Measurements from ENCODE around the gene POTEJ.
"Not testable (repeated sequence)": the region's sequence is repeated elsewhere in the genome, so short reads cannot be mapped to it uniquely, and the experiment has no call there.

POTEJ gene

DNA sequence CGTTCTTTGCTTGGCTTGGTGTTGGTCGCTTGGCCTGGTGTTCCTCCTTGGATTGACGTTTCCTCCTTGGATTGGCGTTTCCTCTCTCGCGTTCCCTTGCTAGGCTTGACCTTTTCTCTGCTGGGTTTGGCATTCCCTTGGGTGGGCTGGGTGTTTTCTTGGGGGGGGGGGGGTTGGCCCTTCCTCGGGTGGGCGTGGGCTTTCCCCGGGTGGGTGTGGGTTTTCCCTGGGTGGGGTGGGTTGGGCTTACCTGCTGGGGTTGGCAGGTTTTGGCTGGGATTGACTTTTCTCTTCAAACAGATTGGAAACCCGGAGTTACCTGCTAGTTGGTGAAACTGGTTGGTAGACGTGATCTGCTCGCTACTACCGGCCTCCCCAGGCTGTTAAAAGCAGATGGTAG, at the start of gene POTEJ:
Gene POTEJ (plus strand): TSS at position 301 of the 400 bp plus-strand sequence. CDS start 93 bp downstream, at position 394.
- not testable (repeated sequence) for DNase-seq

DNA sequence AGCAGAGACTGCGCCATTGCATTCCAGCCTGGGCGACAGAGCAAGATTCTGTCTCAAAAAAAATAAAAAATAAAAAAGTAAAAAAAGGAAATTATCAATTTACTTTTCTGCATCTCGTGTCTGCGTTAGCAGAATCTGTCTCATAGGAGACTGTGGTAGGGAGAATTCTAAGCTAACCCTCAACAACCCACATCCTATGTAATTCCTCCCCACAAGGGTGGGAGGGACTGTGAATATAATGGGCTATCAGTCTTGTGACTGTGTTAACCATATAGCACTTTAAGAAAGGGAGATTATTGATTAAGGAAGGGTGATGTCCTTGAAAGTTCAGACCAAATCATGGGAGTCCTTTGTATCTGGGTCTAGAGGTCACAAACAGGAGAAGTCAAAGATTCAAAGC, 45.1 kb upstream of the POTEJ start:
- DNase-seq: not testable (repeated sequence)

DNA sequence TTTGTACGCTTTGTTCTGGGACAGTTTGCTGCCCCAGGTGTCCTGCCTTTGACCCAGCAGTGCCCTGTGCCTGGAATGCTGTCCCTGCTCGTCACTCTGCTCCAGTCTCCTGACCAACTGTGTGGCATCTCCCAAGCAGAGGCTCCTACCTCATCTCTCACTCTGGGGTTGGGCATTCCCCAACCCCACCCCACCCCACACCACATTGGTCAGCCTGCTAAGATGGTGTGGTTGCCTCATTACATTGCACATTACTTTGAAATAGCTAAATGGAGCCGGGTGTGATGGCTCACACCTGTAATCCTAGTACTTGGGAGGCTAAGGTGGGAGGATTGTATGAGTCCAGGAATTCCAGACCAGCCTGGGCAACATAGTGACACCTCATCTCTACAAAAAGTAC, 39.3 kb upstream of the POTEJ start:
- not testable (repeated sequence) for DNase-seq

DNA sequence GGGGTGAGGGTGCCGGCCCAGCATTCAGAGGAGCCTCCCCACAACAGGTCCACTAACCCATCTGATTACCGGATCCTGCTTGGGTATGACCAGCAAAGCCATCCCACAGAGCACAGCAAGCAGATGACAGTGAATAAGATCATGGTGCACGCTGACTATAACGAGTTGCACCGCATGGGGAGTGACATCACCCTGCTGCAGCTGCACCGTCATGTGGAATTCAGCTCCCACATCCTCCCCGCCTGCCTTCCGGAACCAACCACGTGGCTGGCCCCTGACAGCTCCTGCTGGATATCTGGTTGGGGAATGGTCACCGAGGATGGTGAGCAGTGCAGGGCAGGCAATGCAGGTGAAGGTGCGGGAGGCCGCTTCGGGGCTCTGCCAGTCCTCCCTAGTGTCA, 37.0 kb upstream of the POTEJ start:
- not testable (repeated sequence) for DNase-seq

DNA sequence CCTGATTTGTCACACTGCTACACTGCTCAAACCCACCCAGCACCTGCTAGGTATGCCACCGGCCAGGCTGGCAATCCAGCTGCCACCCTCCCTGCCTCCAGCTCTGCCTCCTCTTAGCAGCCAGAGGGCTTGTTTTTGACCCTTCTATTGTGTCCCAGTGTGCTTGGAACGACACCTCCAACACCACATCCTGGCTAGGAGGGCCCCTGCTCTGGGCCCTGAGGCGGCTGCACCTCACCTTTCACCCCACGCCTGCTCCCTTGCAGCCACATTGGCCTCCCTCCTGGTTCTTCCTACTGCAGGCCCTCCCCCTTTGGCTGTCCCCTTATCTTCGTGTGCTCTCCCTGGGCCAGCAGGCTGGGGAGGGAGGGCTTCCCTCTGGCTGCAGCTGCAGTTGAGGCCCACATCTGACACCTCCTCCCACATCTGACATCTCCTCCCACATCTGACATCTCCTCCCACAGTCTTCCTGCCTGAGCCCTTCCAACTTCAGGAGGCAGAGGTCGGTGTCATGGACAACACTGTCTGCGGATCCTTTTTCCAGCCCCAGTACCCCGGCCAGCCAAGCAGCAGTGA, 34.9 kb upstream of the POTEJ start:
- not testable (repeated sequence) for DNase-seq

DNA sequence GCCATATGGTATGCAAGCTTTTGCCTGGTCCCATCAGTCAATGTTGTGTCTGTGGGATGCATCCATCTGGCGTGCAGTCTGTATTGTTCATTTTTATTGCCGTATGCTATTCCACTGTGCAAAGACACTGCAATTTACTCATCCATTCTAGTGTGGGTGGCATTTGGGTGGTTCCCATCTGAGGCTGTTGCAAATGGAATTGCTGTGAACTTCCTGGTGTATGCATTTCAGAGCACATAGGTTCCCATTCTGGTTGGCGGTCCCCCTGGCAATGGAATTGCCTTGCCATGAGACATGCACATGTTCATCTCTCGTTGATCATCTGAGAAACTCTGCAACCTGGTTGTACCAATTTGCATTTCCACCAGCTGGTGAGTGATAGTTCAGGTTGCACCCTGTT, 33.7 kb upstream of the POTEJ start:
- not testable (repeated sequence) for DNase-seq

DNA sequence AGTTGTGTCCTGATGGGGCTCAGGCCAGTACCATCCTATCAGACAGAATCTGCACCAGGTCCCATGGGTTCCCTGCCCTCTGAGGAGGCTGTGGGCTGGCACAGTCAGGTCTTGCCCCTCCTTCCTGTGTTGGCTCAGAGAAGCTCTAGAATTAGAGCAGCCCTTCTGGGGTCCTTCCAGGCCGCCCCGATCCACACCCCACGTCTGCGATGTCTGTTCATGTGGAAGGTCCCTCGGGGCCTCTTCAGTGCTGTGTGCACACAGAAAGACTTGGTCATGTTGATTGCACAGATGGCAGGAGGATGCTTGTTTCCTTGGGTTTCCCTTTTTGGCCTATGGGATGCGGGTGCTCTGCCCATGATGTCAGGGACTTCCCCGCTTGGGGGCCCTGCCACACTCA, 32.1 kb upstream of the POTEJ start:
- not testable (repeated sequence) for DNase-seq

DNA sequence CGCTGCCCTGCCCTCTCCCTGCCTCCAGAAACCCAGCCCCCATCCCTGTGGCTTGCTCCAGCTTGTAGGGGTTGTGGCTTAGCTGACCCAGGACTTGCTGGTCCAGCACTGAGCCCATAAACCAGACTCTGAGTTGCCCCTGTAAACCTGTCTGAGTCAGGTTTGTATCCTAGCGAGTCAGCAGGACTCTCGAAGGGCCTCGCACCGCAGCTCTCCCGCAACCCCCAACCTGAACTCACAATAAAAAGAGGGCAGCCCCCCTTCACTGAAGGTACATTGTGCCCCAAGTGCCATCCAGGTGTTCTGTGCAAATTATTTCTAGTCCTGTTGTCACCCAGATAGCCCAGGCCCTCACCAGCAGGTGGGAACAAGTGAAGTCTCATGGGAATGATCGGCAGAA, 29.7 kb upstream of the POTEJ start:
- DNase-seq: not testable (repeated sequence)

DNA sequence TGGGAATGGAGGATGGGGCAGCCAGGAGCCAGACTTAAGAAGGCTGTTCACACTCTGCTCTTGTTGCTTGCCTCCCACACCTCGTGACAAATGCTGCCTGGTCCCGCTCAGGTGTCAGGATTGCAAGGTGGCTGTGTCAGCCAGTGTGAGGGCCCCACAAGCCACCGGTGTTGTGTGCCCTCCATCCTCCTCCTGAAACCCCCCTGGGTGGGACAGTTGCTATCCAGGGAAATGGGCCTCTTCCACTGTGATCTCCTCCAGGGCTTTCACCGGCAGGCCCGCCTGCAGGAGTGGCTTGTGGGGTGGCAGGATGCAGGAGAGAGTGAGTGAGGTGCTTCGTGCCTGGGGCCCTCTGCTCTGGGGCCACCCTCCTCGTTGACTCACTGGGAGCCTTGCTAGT, 28.3 kb upstream of the POTEJ start:
- DNase-seq: not testable (repeated sequence)

DNA sequence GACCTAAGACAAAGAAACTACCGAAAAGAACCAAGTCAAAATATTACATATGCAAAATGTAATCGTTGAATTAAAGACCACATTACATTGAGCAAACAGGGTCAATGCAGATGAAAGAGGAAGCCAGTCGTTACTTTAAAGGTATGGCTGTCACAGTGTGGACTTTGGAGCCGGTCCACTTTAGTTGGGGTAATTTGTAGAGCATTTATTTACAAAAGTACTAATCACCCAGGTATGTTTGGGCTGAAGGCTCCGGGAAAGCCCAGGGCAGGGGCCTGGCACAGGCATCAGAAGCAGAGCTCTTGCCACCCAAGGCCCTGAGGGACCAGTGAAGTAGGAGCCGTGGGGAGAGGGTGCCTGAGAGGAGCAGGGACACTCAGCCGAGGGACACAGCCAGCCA, 27.7 kb upstream of the POTEJ start:
- not testable (repeated sequence) for DNase-seq

DNA sequence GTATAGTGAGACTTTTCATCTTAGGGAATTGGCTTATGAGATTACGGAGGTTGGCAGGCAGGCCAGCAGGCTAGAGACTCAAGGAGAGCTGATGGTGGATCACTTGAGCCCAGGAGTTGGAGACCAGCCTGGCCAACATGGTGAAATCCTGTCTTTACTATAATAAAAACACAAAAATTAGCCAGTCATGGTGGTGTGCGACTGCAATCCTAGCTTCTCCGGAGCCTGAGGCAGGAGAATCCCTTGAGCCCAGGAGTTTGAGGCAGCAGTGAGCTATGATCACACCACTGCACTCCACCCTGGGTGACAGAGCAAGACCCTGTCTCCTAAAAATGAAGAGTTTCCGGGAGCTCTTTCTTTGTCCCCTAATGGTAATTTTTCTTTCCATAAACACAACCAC, 26.5 kb upstream of the POTEJ start:
- DNase-seq: not testable (repeated sequence)

DNA sequence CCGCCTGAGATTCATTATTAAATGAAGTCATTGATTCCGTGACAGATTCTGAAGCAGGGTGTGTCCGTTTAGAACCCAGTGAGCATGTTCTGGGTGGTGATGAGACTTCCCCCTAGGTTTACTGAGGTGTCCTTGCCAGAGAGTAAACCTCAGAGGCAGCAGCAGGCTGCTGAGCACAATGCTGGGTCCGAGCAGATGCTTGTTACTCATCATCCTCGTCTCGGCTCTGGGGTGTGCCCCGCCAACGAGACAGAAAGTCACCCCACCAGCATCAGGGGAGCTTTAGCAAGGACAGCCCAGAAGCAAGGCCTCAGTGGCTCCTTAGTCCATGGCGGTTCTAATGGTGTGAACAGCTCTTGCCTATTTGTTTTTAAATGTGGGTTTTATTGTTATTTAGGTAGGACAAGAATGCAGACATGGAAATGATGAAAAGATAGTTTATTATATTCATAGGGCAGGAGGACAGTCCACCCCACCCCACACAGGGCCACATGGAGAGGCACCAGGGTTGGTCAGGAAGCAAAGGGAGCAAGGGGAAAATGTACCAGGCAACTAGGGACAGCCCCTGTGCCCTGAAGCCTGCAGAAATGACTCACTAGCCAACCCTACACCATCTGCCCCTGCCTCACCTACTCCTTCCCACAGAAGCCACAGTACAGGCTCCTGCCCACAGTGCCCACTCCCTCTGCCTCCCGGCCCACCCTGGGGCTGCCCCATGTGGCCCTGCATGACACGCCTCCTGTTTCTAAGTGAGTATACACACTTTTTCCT, 22.4 kb upstream of the POTEJ start:
- not testable (repeated sequence) for DNase-seq

DNA sequence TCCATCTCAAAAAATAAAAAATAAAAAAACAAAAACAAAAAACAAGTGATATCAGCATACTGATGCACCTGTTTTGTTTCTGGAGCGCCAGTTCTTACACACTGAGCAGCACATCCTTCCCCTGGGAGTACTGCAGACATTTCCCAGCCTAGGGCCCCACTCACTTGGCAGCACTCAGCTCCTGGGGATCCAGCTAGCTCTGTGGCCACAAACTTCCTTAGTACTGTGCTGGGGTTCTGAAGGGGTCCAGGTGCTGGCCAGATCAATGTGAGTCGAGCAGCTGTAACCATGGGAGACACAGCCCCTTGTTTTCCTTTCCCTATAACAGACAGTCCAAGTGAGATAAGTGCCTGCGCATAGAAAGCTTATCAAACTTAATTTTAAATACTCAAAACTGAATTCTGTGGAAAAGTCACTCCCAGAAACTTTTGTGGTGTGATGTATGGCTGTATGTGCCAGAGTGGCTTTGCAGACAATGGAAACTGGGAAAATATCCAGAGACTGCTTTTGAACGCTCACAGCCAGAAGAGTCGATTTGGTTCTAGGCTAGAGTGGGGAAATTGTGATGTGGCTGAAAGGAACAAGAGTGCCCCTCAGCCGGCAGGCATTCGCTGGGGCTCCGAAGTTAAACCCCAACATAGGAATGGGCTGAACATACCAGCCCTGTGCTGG, 20.9 kb upstream of the POTEJ start:
- DNase-seq: not testable (repeated sequence)

DNA sequence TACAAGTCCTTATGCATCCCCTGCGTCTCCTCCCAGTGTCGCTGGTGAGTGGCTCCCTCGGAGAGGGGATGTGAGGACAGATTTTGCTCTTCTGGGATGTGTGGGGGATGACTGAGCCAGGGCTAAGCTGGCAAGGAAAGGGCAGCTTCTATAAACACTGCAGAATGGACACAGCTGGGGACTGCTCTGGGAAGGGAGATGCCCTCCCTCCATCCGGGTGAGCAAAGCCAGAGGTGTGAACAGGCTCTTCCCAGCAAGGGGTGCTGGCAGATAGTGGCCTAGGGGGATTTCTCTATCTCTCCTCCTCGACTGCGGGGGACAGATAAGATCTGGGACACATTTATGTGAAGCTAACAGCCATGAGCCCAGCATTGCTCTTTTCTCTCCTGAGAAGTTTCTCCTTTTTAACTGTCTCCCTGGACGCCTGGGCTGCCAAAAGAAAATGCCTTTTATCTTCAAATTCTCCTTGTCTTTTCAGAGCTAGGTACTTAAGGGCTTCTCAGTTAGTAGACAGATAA, 20.3 kb upstream of the POTEJ start:
- not testable (repeated sequence) for DNase-seq

DNA sequence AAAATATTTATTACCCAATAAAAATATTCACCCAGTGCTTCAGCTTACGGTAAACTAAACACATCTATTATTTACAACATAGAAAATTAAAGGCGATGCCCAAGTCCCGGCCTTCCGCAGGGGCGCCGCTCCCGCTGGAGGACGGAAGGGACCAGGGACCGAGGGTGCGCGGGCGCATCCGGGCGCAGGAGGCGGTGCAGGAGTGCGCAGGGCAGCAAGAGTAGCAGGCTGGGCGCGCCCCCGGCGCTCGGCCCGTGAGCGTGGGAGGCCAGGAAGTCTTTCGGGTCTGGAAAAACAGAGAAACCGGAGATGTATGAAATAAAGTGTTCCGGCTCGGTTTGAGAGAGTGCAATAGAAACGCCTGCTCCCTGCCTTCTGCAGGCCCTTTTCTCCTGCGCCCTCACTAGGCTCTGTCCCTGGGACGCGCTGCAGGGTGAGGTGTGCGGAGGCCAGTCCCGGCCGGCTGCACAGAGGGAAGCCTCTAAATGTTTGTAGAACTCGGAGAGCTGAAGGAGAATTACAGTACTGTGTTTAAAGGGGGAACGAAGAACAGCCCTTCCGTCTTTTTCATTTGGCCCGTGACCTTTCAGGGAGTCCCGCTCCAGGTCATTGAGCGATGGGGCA, 18.3 kb upstream of the POTEJ start:
- DNase-seq: not testable (repeated sequence)

DNA sequence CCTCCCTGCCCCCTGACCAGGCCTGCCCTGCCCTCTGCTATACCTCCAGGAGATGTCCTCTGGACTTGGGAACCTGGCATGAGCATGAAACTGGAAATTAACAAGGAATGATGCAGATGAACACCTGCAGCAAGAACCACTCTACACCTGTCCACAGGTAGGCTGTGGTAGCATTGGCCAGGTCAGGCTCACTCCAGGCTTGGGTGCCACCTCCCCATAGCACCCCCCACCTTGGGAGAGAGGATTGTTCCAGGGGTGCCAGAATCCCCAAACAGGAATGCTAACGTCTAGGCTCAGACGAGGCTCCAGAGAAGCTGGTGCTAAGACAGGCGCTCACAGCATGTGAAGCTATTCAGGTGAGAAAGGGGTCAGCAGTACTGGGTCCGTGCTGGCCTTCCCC, 17.2 kb upstream of the POTEJ start:
- DNase-seq: not testable (repeated sequence)

DNA sequence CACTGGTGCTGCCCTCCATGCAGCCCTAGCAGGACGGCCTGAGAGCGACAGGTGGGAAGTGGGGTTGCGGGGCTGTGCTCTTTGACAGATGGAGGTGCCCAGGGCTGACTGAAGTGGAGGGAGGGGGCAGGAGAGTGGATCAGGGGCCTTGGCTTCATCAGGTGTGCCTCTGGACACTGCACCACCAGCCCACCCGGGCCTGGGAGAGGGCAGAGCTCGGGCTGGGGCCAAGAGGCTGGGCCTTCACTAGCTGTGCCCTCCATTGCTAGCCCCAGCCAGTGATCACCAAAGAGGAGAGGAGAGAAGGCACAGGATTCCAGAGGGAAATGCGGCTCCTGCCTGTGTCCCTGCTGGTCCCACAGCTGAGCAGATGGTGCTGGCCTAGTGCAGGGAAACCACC, 14.5 kb upstream of the POTEJ start:
- not testable (repeated sequence) for DNase-seq

DNA sequence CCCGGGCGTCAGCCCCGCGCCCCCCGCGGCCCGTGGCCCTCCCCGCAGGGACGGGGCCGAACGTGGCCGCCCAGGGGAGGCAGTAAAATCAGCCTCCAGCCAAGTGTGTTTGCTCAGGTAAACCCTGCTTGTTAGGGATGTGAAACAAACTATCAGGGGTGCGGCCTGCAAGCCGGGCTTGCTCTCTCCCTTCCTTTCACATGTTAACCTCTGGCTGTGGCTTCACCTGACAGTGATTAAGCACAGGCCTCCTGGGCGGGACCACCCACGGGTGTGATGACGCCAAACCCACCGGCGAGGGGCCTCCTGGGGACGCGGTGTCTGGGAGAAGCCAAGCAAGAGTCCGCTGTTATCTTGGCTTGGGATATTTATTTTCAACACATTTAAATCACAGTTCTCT, 13.2 kb upstream of the POTEJ start:
- not testable (repeated sequence) for DNase-seq

DNA sequence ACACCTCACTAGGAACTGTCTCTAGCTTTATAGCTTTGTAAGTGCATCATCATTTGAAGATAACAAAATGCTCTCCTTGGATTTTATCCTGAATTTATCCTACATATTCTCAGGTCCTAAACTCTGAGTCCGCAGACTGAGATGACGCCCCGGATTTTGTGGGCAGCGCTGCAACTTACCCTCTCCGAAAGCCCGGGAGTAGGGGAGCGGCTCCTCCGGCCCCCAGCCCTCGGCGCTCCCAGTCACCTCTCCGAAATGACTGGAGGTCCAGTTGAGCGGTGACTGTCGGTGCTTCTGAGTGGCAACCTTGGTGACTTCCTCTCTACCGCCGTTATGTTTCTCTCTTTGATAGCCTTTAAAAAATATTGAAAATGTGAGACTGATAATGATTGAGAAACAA, 12.8 kb upstream of the POTEJ start:
- not testable (repeated sequence) for DNase-seq

DNA sequence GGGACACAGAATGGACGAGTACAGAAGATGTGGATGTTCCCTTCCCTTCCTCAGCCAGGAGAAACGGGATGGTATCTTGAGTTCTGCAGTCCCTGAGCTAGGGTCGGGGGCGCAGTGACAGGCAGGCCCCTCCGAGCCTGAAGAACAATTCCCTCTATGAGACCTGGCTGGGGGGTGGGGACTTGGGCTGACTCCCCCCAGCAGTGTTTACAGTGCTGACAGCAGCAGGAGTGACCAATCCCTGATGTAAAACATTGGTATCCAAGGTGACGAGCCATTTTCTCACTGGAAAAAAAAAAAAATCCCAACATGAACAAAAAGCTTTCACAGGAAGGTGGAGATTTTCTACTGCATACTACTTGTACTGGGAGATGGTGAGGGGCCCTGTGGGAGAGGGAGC, 11.8 kb upstream of the POTEJ start, which contains the start of gene CFC1:
Gene CFC1 (minus strand): TSS at position 183 of the 400 bp plus-strand sequence. CDS start 288 bp downstream, outside the sequence.
- not testable (repeated sequence) for DNase-seq

DNA sequence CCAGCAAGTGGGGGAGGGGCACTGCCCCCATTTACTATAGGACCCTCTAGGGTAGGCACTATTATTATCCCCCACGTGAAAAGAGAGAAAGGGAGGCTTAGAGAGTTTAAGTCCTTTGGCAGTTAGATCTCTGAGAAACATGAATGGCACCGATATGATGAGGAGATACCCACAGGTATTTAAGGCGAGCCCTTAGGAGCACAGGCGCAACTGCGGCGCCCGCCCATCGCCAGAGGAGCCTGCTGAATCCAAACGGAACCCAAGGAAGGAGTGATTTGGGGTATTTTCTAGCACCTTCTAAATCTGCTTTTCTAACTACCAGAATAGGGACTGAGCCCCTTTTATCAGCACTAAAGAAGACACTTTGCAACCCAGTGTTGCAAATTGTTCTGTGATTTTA, 11.3 kb upstream of the POTEJ start:
- DNase-seq: not testable (repeated sequence)

DNA sequence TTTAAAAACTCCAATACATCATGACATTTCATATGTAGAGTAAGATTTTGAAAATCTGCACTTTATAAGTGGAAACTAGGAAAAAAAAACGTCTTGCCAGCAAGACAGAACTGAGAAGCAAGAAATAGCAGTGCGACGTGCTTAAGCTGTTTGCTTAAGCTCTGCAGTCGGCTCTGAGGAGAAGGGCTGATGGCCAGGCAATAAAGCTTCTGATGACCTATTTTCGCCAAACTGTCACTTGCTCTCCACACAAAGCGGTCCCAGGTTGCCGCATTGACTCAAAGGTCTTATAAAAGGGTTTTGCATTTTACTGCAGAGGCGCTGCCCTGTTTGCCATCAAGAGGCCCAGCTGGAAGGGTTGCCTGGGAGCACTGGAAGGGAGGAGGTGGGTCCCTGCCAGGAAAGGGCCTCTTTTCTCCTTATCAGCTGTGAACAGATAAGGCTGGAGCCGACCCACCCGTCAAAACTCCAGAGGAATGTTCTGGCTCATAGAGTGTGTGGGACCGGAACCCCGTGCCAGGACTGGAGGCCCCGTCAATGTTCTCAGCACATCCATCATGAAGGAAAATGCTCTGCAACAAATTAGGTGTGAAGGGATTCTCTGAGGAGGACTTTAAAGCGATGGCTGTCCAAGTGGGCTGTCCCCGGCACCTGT, 9.5 kb upstream of the POTEJ start:
- not testable (repeated sequence) for DNase-seq

Measured in hematopoietic multipotent progenitor cell treated with erythropoietin and hydrocortisone succinate and interleukin-3 and kit ligand, for 6 days (in vitro differentiated cells).